NCI-H187 treated with DMSO at 0.1 percent for 48 hours (cell line): ENCODE data around the gene CUTC.
"Not testable (repeated sequence)": the region's sequence is repeated elsewhere in the genome, so short reads cannot be mapped to it uniquely, and the experiment has no call there.

ENCODE experiments used
- DNase-seq: peaks from one replicate; lab custom pipeline; 2025; lab: John Stamatoyannopoulos, UW

CUTC gene

GRCh38 chr10:99742701-99743100, 10.7 kb downstream of the CUTC start:
- no peak for DNase-seq

- DNase-seq: no peak
Observed at GRCh38 chr10:99743841-99744240, 11.8 kb downstream of the CUTC start.

- not testable (repeated sequence) for DNase-seq
Observed at GRCh38 chr10:99746166-99746565, 14.1 kb downstream of the CUTC start.

GRCh38 chr10:99748823-99749451, 16.9 kb downstream of the CUTC start:
- DNase-seq: no peak

- no peak for DNase-seq
Observed at GRCh38 chr10:99750641-99751040, 18.6 kb downstream of the CUTC start.

- DNase-seq: no peak
Observed at GRCh38 chr10:99754670-99755069, 22.6 kb downstream of the CUTC start.

GRCh38 chr10:99756159-99756558, 24.1 kb downstream of the CUTC start:
- DNase-seq: no peak

GRCh38 chr10:99758211-99758891, 26.3 kb downstream of the CUTC start:
- no peak for DNase-seq

- no peak for DNase-seq
Observed at GRCh38 chr10:99760321-99760720, 28.3 kb downstream of the CUTC start.

- DNase-seq: no peak
Observed at GRCh38 chr10:99761365-99761764, 29.3 kb downstream of the CUTC start.

- no peak for DNase-seq
Observed at GRCh38 chr10:99765672-99766301, 33.8 kb downstream of the CUTC start.

GRCh38 chr10:99766302-99766681, 34.3 kb downstream of the CUTC start:
- no peak for DNase-seq

GRCh38 chr10:99767901-99768300, 35.9 kb downstream of the CUTC start:
- DNase-seq: no peak

- no peak for DNase-seq
Observed at GRCh38 chr10:99768556-99768955, 36.5 kb downstream of the CUTC start.

GRCh38 chr10:99769706-99770105, 37.7 kb downstream of the CUTC start:
- no peak for DNase-seq

GRCh38 chr10:99770408-99771045, 38.5 kb downstream of the CUTC start:
- DNase-seq: no peak

- DNase-seq: no peak
Observed at GRCh38 chr10:99775850-99776249, 43.8 kb downstream of the CUTC start.

GRCh38 chr10:99777918-99778714, 46.1 kb downstream of the CUTC start:
- DNase-seq: no peak

GRCh38 chr10:99779335-99779734, 47.3 kb downstream of the CUTC start:
- DNase-seq: no peak

GRCh38 chr10:99781734-99782429, 49.8 kb downstream of the CUTC start:
- DNase-seq: no peak

GRCh38 chr10:99782447-99783286, 50.6 kb downstream of the CUTC start, which contains the start of gene ABCC2:
Gene ABCC2, plus strand, starts transcription at chr10:99782640. Its CDS starts 205 bp downstream, at chr10:99782845.
- DNase-seq: no peak
